ENCODE data around the gene EI24. TPM values are rescaled to one million over a fixed set of nuclear protein-coding genes. Genes with fewer than 3 reads are reported as not detected.

Gene EI24
- total and polyA plus RNA-seq, 9 of the 15 experiments (the other 6 are each of a cell fraction or from before 2014, with no cell fraction given): 50.4 to 260 (median 168) TPM

GRCh38 chr11:125625630-125626287 is 56.5 kb downstream of the EI24 start (continued):
- TF ChIP-seq USF2 (CRISPR knock-in tag; IDR thresholded peaks at IDR 0.05) (0 out of 2 replicates have a peak, but pooled peaks have one; percentile 1), MTF1 (CRISPR knock-in tag; IDR thresholded peaks at IDR 0.05; ENCODE audit: borderline replicate concordance) (no peak), PATZ1 (CRISPR knock-in tag; IDR thresholded peaks at IDR 0.05; ENCODE audit: borderline replicate concordance) (peak; percentile 44; the same call in 1 of the 2 replicates), LCOR (CRISPR knock-in tag; IDR thresholded peaks at IDR 0.05) (peak; percentile 98), POLR2G (IDR thresholded peaks at IDR 0.05; ENCODE audit: low read depth, low read length) (peak; percentile 98), FIP1L1 (IDR thresholded peaks at IDR 0.05; ENCODE audit: low read depth, low read length, poor library complexity, severe bottlenecking) (no peak), NCOR1 (IDR thresholded peaks at IDR 0.05) (peak; percentile 47), USF1 (CRISPR knock-in tag; IDR thresholded peaks at IDR 0.05) (peak; percentile 61), ZBTB8A (IDR thresholded peaks at IDR 0.05; ENCODE audit: partially characterized antibody) (no peak), RBM34 (IDR thresholded peaks at IDR 0.05; ENCODE audit: borderline replicate concordance, insufficient read depth, low read length) (no peak), BRD9 (IDR thresholded peaks at IDR 0.05; ENCODE audit: low read depth, partially characterized antibody) (peak; percentile 90), KLF16 (IDR thresholded peaks at IDR 0.05) (no peak), ZNF644 (tag; IDR thresholded peaks at IDR 0.05; ENCODE audit: low read depth) (0 out of 2 replicates have a peak, but pooled peaks have one; percentile 22), ID3 (CRISPR knock-in tag; IDR thresholded peaks at IDR 0.05) (no peak), ID3 (tag; IDR thresholded peaks at IDR 0.05) (peak; percentile 55; the same call in 1 of the 2 replicates), ZFP36 (IDR thresholded peaks at IDR 0.05; ENCODE audit: low read depth, low read length, partially characterized antibody) (no peak), TRIM28 (IDR thresholded peaks at IDR 0.05) (peak; percentile 79; the same call in 1 of the 2 replicates), HLTF (IDR thresholded peaks at IDR 0.05) (peak; percentile 94; the same call in 1 of the 2 replicates)
- TF ChIP-seq, protein P1, sequence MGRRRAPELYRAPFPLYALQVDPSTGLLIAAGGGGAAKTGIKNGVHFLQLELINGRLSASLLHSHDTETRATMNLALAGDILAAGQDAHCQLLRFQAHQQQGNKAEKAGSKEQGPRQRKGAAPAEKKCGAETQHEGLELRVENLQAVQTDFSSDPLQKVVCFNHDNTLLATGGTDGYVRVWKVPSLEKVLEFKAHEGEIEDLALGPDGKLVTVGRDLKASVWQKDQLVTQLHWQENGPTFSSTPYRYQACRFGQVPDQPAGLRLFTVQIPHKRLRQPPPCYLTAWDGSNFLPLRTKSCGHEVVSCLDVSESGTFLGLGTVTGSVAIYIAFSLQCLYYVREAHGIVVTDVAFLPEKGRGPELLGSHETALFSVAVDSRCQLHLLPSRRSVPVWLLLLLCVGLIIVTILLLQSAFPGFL (CRISPR knock-in tag; IDR thresholded peaks at IDR 0.05): peak; percentile 94; the same call in 1 of the 2 replicates
- TF ChIP-seq, protein P2, sequence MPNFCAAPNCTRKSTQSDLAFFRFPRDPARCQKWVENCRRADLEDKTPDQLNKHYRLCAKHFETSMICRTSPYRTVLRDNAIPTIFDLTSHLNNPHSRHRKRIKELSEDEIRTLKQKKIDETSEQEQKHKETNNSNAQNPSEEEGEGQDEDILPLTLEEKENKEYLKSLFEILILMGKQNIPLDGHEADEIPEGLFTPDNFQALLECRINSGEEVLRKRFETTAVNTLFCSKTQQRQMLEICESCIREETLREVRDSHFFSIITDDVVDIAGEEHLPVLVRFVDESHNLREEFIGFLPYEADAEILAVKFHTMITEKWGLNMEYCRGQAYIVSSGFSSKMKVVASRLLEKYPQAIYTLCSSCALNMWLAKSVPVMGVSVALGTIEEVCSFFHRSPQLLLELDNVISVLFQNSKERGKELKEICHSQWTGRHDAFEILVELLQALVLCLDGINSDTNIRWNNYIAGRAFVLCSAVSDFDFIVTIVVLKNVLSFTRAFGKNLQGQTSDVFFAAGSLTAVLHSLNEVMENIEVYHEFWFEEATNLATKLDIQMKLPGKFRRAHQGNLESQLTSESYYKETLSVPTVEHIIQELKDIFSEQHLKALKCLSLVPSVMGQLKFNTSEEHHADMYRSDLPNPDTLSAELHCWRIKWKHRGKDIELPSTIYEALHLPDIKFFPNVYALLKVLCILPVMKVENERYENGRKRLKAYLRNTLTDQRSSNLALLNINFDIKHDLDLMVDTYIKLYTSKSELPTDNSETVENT (CRISPR knock-in tag; IDR thresholded peaks at IDR 0.05): peak; percentile 97
